Vagina (tissue), 2 donors: Measurements from ENCODE around the gene ABCA10. TPM values are rescaled to one million over a fixed set of nuclear protein-coding genes. Genes with fewer than 3 reads are reported as not detected.

Experiments
- DNase-seq, 2 donors: peaks; one replicate each; pipeline ENCODE4 v3.0.0-alpha.2; 2017; ENCODE audit errors: extremely low spot score in 2 of 2
- H3K27ac ChIP-seq: fragments of 200-600 bp; sonication (generic); one replicate; pipeline ENCODE4 v1.5.1; 2019
- H3K27me3 ChIP-seq: fragments of 200-600 bp; sonication (generic); one replicate; pipeline ENCODE4 v1.5.1; 2019
- H3K36me3 ChIP-seq, 2 donors: fragments of 200-600 bp; sonication (generic); one replicate each; pipeline ENCODE4 v1.5.1; 2017 to 2019
- H3K4me1 ChIP-seq: fragments of 200-600 bp; sonication (generic); one replicate; pipeline ENCODE4 v1.5.1; 2019
- H3K4me3 ChIP-seq, 2 donors: fragments of 200-600 bp; sonication (generic); 1 replicate in 1 of 2; 2 replicates in 1 of 2; pipeline ENCODE4 v1.5.1; 2016 to 2019
- H3K9me3 ChIP-seq: fragments of 200-600 bp; sonication (generic); one replicate; pipeline ENCODE4 v1.5.1; 2019
- CTCF ChIP-seq, 3 experiments: fragments of 450-650 bp in 2 of 3; fragments of 200-600 bp in 1 of 3; sonication (generic) in 1 of 3; IDR thresholded peaks; one replicate each; pipeline ENCODE4 v1.5.1; 2017 to 2019; ENCODE audit warnings: antibody characterized with exemption in 3 of 3, mild to moderate bottlenecking in 2 of 3, moderate library complexity in 2 of 3
- POLR2A ChIP-seq, 2 donors: fragments of 450-650 bp; IDR thresholded peaks; one replicate each; pipeline ENCODE4 v1.6.1; 2017; ENCODE audit warnings: antibody characterized with exemption in 2 of 2, mild to moderate bottlenecking in 2 of 2, moderate library complexity in 2 of 2
- POLR2AphosphoS5 ChIP-seq, 2 donors: sonication (generic); formaldehyde crosslinking; IDR thresholded peaks; one replicate each; pipeline ENCODE4 v1.9.0; 2017; ENCODE audit warnings: antibody characterized with exemption in 2 of 2, mild to moderate bottlenecking in 2 of 2, low read depth in 1 of 2; ENCODE audit not compliant: insufficient read depth in 1 of 2
- intact Hi-C: fragments of 100-400 bp; cut with DNase I; formaldehyde crosslinking; loops from one replicate; pipeline ENCODE4 v1.15.1; 2023
- total RNA-seq: library from RNA; depleted of rRNA; stranded (reverse); fragments of >200 nt; gene quantifications from one replicate; pipeline ENCODE4 v1.2.3, GENCODE V29; 2016

ABCA10 gene
- total RNA-seq, 1 donor from 2014 or later: 32.2 TPM

GRCh38 chr17:69150333-69150732 lies 78.3 kb downstream of the ABCA10 start:
- DNase-seq: no peak
- H3K4me1 ChIP-seq: peaks cover 1% of the 10 kb centered on the region
- H3K36me3 ChIP-seq: no peaks in the 10 kb centered on the region
- intact Hi-C loops: no loop called here
- no peaks in the 10 kb centered on the region for H3K27me3 ChIP-seq
- H3K4me3 ChIP-seq: no peak overlapping the region
- no peaks in the 10 kb centered on the region for H3K9me3 ChIP-seq
- H3K27ac ChIP-seq: no peak overlapping the region
- TF ChIP-seq CTCF (IDR thresholded peaks at IDR 0.05): no peak
- TF ChIP-seq POLR2A (IDR thresholded peaks at IDR 0.05): no peak
- TF ChIP-seq POLR2AphosphoS5 (IDR thresholded peaks at IDR 0.05; ENCODE audit: insufficient read depth in 1 of 2, low read depth in 1 of 2): no peak

- DNase-seq: no peak
These were observed 81.2 kb downstream of the ABCA10 start for GRCh38 chr17:69147460-69147859.

GRCh38 chr17:69144331-69145255 lies 84.0 kb downstream of the ABCA10 start:
- Histone ChIP-seq H3K27ac (peak overlapping the region; percentile 72), H3K4me1 (peaks cover 11% of the 10 kb centered on the region), H3K4me3 (no peak overlapping the region), H3K36me3 (no peaks in the 10 kb centered on the region), H3K9me3 (no peaks in the 10 kb centered on the region), H3K27me3 (no peaks in the 10 kb centered on the region)
- TF ChIP-seq CTCF (IDR thresholded peaks at IDR 0.05) (no peak), POLR2A (IDR thresholded peaks at IDR 0.05) (no peak), POLR2AphosphoS5 (IDR thresholded peaks at IDR 0.05; ENCODE audit: insufficient read depth in 1 of 2, low read depth in 1 of 2) (no peak)
- DNase-seq: no peak
- intact Hi-C loops: no loop called here

More at GRCh38 chr17:69147460-69147859, 81.2 kb downstream of the ABCA10 start:
- no peak overlapping the region for H3K27ac ChIP-seq
- H3K36me3 ChIP-seq: no peaks in the 10 kb centered on the region
- H3K4me1 ChIP-seq: peaks cover 11% of the 10 kb centered on the region
- H3K9me3 ChIP-seq: no peaks in the 10 kb centered on the region
- H3K4me3 ChIP-seq: no peak overlapping the region
- intact Hi-C loops: no loop called here
- no peak for TF ChIP-seq POLR2A (IDR thresholded peaks at IDR 0.05)
- TF ChIP-seq CTCF (IDR thresholded peaks at IDR 0.05): no peak
- H3K27me3 ChIP-seq: no peaks in the 10 kb centered on the region

- H3K27ac ChIP-seq: peak overlapping the region; percentile 72
- H3K9me3 ChIP-seq: no peaks in the 10 kb centered on the region
- TF ChIP-seq POLR2AphosphoS5 (IDR thresholded peaks at IDR 0.05; ENCODE audit: insufficient read depth in 1 of 2, low read depth in 1 of 2) (no peak), CTCF (IDR thresholded peaks at IDR 0.05) (no peak), POLR2A (IDR thresholded peaks at IDR 0.05) (no peak)
- H3K36me3 ChIP-seq: no peaks in the 10 kb centered on the region
- H3K4me3 ChIP-seq: no peak overlapping the region
- peaks cover 11% of the 10 kb centered on the region for H3K4me1 ChIP-seq
- no peaks in the 10 kb centered on the region for H3K27me3 ChIP-seq
- no peak for DNase-seq
- intact Hi-C loops: no loop called here
These were observed 84.9 kb downstream of the ABCA10 start for GRCh38 chr17:69143683-69144231.

GRCh38 chr17:69143151-69143550 lies 85.5 kb downstream of the ABCA10 start:
- intact Hi-C loops: no loop called here
- no peaks in the 10 kb centered on the region for H3K27me3 ChIP-seq
- H3K27ac ChIP-seq: peak overlapping the region; percentile 72
- no peak overlapping the region for H3K4me3 ChIP-seq
- H3K9me3 ChIP-seq: no peaks in the 10 kb centered on the region
- TF ChIP-seq POLR2A (IDR thresholded peaks at IDR 0.05) (no peak), POLR2AphosphoS5 (IDR thresholded peaks at IDR 0.05; ENCODE audit: insufficient read depth in 1 of 2, low read depth in 1 of 2) (no peak), CTCF (IDR thresholded peaks at IDR 0.05) (no peak)
- DNase-seq: no peak
- no peaks in the 10 kb centered on the region for H3K36me3 ChIP-seq
- H3K4me1 ChIP-seq: peaks cover 11% of the 10 kb centered on the region
